ENCODE measurements around the gene CDH12. TPM values are rescaled to one million over a fixed set of nuclear protein-coding genes. Genes with fewer than 3 reads are reported as not detected.

Gene CDH12
- total RNA-seq, 1 donor from 2014 or later = 0.26 TPM

DNA sequence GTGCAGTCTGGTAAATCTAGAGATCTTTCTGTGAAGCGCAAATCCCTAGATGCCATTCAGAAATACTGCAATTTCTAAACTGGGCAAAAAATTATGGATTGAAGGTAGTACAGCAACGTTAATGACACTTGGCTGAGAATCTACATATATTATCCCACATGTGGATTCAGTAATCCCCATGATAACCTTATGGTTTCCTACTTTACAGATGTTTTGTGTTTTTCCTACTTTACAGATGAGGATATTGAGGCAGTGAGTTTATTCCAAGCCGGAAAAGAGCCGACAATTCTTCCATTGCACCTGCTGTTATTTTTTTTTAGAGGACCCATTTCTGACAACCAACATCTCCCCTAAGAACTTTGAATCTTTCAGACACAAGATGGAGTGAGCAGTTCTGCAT lies 796.5 kb downstream of the CDH12 start:
- Mint-ChIP-seq H3K27me3 (ENCODE audit: unreplicated experiment) (no peaks in the 10 kb centered on the region), H3K27ac (ENCODE audit: unreplicated experiment) (no peak overlapping the region)

DNA sequence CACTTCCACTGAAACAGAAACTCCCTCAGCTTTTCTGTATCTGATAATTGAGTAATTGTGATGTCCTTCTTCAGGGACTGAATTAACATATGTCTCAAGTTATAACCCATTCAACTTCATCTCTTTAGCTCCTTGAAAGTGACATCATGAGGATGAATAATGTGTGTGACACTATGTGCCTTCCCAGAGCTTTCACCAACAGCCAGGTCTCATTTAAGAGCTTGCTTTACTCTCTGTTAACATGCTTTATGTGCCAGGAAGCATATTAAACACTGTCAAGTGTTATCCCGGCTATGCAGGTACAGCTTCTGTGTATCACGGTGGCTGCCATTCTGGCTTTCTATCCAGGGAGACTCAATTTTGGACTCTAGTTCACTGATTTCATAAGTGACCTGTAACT lies 799.9 kb downstream of the CDH12 start:
- TF ChIP-seq, protein P1, sequence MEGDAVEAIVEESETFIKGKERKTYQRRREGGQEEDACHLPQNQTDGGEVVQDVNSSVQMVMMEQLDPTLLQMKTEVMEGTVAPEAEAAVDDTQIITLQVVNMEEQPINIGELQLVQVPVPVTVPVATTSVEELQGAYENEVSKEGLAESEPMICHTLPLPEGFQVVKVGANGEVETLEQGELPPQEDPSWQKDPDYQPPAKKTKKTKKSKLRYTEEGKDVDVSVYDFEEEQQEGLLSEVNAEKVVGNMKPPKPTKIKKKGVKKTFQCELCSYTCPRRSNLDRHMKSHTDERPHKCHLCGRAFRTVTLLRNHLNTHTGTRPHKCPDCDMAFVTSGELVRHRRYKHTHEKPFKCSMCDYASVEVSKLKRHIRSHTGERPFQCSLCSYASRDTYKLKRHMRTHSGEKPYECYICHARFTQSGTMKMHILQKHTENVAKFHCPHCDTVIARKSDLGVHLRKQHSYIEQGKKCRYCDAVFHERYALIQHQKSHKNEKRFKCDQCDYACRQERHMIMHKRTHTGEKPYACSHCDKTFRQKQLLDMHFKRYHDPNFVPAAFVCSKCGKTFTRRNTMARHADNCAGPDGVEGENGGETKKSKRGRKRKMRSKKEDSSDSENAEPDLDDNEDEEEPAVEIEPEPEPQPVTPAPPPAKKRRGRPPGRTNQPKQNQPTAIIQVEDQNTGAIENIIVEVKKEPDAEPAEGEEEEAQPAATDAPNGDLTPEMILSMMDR (IDR thresholded peaks at IDR 0.05; ENCODE audit: unreplicated experiment) = no peak
- no peak overlapping the region for H3K4me3 Mint-ChIP-seq (ENCODE audit: unreplicated experiment)
- no peak for DNase-seq (ENCODE audit: low spot score)
- H3K27me3 Mint-ChIP-seq (ENCODE audit: unreplicated experiment) = no peaks in the 10 kb centered on the region
- H3K36me3 Mint-ChIP-seq (ENCODE audit: low read depth, unreplicated experiment) = no peaks in the 10 kb centered on the region
- no peak overlapping the region for H3K27ac Mint-ChIP-seq (ENCODE audit: unreplicated experiment)
- H3K4me1 Mint-ChIP-seq (ENCODE audit: unreplicated experiment) = no peaks in the 10 kb centered on the region
- H3K9me3 Mint-ChIP-seq (ENCODE audit: unreplicated experiment) = no peaks in the 10 kb centered on the region

More for the DNA sequence above, 796.5 kb downstream of the CDH12 start:
- Mint-ChIP-seq H3K4me1 (ENCODE audit: unreplicated experiment) (no peaks in the 10 kb centered on the region), H3K36me3 (ENCODE audit: low read depth, unreplicated experiment) (no peaks in the 10 kb centered on the region), H3K4me3 (ENCODE audit: unreplicated experiment) (no peak overlapping the region), H3K9me3 (ENCODE audit: unreplicated experiment) (no peaks in the 10 kb centered on the region)
- no peak for DNase-seq (ENCODE audit: low spot score)
- TF ChIP-seq, protein P1 (IDR thresholded peaks at IDR 0.05; ENCODE audit: unreplicated experiment) = no peak

- no peaks in the 10 kb centered on the region for H3K4me1 Mint-ChIP-seq (ENCODE audit: unreplicated experiment)
- no peaks in the 10 kb centered on the region for H3K27me3 Mint-ChIP-seq (ENCODE audit: unreplicated experiment)
- H3K27ac Mint-ChIP-seq (ENCODE audit: unreplicated experiment) = no peak overlapping the region
- no peak overlapping the region for H3K4me3 Mint-ChIP-seq (ENCODE audit: unreplicated experiment)
- TF ChIP-seq, protein P1 (IDR thresholded peaks at IDR 0.05; ENCODE audit: unreplicated experiment) = no peak
- no peak for DNase-seq (ENCODE audit: low spot score)
- H3K9me3 Mint-ChIP-seq (ENCODE audit: unreplicated experiment) = no peaks in the 10 kb centered on the region
- H3K36me3 Mint-ChIP-seq (ENCODE audit: low read depth, unreplicated experiment) = no peaks in the 10 kb centered on the region
These were observed 801.3 kb downstream of the CDH12 start for GRCh38 chr5:22051881-22052280.

GRCh38 chr5:22050931-22051330 lies 802.2 kb downstream of the CDH12 start:
- no peak for DNase-seq (ENCODE audit: low spot score)
- Mint-ChIP-seq H3K4me3 (ENCODE audit: unreplicated experiment) (no peak overlapping the region), H3K36me3 (ENCODE audit: low read depth, unreplicated experiment) (no peaks in the 10 kb centered on the region), H3K27ac (ENCODE audit: unreplicated experiment) (no peak overlapping the region), H3K4me1 (ENCODE audit: unreplicated experiment) (no peaks in the 10 kb centered on the region), H3K27me3 (ENCODE audit: unreplicated experiment) (no peaks in the 10 kb centered on the region), H3K9me3 (ENCODE audit: unreplicated experiment) (no peaks in the 10 kb centered on the region)
- TF ChIP-seq, protein P1 (IDR thresholded peaks at IDR 0.05; ENCODE audit: unreplicated experiment) = no peak

- no peaks in the 10 kb centered on the region for H3K4me1 Mint-ChIP-seq (ENCODE audit: unreplicated experiment)
- H3K27ac Mint-ChIP-seq (ENCODE audit: unreplicated experiment) = no peak overlapping the region
- no peaks in the 10 kb centered on the region for H3K36me3 Mint-ChIP-seq (ENCODE audit: low read depth, unreplicated experiment)
- no peaks in the 10 kb centered on the region for H3K27me3 Mint-ChIP-seq (ENCODE audit: unreplicated experiment)
- H3K4me3 Mint-ChIP-seq (ENCODE audit: unreplicated experiment) = no peak overlapping the region
- TF ChIP-seq, protein P1 (IDR thresholded peaks at IDR 0.05; ENCODE audit: unreplicated experiment) = no peak
- H3K9me3 Mint-ChIP-seq (ENCODE audit: unreplicated experiment) = no peaks in the 10 kb centered on the region
- no peak for DNase-seq (ENCODE audit: low spot score)
These were observed 808.9 kb downstream of the CDH12 start for GRCh38 chr5:22044229-22044628.

All from endothelial cell (in vitro differentiated cells).